NOMO-1 treated with dmso at 0.1 percent for 144 hours (cell line): ENCODE results near the gene ICAM5.
A peak's percentile ranks its signal among the peaks of the same experiment; 100 is the strongest.
"Not testable (repeated sequence)": the region's sequence is repeated elsewhere in the genome, so short reads cannot be mapped to it uniquely, and the experiment has no call there.

Experiments used
- DNase-seq: peaks from one replicate; lab custom pipeline; 2025; ENCODE audit not compliant: unreplicated experiment; lab: John Stamatoyannopoulos, UW

The ICAM5 gene, protein sequence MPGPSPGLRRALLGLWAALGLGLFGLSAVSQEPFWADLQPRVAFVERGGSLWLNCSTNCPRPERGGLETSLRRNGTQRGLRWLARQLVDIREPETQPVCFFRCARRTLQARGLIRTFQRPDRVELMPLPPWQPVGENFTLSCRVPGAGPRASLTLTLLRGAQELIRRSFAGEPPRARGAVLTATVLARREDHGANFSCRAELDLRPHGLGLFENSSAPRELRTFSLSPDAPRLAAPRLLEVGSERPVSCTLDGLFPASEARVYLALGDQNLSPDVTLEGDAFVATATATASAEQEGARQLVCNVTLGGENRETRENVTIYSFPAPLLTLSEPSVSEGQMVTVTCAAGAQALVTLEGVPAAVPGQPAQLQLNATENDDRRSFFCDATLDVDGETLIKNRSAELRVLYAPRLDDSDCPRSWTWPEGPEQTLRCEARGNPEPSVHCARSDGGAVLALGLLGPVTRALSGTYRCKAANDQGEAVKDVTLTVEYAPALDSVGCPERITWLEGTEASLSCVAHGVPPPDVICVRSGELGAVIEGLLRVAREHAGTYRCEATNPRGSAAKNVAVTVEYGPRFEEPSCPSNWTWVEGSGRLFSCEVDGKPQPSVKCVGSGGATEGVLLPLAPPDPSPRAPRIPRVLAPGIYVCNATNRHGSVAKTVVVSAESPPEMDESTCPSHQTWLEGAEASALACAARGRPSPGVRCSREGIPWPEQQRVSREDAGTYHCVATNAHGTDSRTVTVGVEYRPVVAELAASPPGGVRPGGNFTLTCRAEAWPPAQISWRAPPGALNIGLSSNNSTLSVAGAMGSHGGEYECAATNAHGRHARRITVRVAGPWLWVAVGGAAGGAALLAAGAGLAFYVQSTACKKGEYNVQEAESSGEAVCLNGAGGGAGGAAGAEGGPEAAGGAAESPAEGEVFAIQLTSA

DNA sequence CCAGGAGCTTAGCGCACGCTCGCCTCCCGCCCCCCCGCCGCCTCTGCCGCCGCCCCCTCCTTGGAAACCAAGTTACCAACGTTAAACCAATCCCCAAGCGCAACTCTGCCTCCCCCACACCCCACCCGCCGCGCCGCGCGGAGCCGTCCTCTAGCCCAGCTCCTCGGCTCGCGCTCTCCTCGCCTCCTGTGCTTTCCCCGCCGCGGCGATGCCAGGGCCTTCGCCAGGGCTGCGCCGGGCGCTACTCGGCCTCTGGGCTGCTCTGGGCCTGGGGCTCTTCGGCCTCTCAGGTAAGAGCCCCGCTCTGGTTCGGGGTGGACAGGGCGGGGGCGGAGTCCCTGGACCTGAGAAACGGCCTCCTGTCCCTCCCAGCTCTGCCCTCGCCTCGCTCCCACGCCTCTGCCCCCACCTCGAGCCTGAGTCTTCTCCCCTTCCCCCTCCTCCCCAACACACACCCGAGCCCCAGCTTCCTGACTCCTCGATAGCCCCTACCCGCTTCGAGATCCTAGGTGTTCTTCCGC lies at the start of gene ICAM5:
TSS of gene ICAM5 (plus strand) at position 117 of the 521 bp plus-strand sequence. CDS start at position 209, 92 bp downstream.
- DNase-seq, result no peak

DNA sequence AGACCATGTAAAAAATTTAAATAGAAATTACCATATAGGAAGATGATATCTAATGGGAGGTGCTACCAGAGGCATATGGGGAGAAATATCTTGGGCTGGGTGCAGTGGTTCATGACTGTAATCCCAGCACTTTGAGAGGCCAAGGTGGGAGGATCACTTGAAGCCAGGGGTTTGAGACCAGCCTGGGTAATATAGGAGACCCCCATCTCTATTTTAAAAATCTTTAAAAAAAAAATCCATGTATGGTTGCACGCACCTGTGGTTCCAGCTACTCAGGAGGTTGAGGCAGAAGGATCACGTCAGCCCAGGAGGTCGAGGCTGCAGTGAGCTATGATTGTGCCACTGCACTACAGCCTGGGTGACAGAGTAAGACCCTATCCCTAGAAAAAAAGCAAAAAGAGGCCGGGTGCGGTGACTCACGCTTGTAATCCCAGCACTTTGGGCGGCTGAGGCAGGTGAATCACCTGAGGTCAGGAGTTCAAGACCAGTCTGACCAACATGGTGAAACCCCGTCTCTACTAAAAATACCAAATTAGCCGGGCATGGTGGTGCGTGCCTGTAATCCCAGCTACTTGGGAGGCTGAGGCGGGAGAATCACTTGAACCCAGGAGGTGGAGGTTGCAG lies 47.8 kb upstream of the ICAM5 start:
- DNase-seq, result not testable (repeated sequence)

DNA sequence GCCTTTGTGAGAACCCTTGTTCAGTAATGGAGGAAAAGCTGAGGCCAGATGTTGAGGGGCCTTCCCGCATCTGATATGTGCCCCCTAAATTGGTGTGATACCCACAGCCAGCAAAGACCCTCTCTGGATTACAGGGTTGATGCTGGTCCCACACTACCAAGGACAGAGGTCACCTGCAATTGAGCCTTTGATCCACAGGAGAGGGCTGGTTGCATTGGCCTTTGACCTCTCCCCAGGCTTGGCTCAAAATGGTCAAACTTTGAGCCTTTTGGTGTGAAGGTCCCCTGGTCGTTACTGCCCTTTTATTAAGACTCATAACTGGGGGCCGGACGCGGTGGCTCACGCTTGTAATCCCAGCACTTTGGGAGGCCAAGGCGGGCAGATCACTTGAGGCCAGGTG lies 46.1 kb upstream of the ICAM5 start:
- DNase-seq, result no peak

DNA sequence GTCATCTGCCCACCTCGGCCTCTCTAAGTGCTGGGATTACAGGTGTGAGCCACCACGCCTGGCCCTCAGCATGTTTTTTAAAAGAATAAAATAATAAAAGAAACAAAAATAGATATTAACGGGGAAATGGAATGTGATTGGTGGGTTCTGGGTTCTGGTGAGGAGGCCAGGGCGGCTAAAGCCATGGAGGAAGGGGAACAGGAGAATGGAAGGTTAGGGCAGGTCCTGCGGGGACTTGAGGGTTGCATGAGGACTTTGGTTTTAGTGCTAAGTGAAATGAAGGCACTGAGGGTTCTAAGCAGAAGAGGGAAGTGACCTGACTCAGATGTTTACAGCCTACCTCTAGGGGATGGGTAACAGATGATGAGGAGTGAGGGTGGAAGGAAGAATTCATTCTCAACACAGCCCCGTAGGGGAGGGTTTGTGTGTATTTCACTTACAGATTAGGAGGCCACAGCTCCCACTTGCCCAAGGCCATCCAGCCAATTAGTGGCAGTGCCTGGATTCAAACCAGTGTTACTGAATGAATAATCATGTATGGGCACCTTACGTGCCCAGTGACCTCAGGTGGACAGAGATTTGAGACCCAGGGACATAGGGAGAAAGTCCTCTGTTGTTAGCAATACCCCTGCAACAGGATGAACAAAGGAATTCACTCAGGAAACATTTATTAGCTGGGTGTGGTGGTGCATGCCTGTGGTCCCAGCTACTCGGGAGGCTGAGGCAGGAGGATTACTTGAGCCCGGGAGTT lies 44.4 kb upstream of the ICAM5 start:
- no peak for DNase-seq

DNA sequence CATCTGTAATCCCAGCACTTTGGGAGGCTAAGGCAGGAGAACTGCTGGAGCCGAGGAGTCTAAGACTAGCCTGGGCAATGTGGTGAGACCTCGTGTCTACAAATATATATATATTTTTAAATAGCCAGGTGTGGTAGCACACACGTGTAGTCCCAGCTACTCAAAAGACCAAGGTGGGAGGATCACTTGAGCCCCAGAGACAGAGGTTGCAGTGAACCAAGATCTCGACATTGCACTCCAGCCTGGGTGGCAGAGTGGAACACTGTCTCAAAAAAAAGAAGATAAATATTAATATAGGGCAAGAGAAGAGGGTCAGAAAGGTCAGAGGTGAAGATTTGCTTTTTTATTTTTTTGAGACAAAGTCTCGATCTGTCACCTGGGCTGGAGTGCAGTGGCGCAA lies 43.2 kb upstream of the ICAM5 start:
- no peak for DNase-seq

DNA sequence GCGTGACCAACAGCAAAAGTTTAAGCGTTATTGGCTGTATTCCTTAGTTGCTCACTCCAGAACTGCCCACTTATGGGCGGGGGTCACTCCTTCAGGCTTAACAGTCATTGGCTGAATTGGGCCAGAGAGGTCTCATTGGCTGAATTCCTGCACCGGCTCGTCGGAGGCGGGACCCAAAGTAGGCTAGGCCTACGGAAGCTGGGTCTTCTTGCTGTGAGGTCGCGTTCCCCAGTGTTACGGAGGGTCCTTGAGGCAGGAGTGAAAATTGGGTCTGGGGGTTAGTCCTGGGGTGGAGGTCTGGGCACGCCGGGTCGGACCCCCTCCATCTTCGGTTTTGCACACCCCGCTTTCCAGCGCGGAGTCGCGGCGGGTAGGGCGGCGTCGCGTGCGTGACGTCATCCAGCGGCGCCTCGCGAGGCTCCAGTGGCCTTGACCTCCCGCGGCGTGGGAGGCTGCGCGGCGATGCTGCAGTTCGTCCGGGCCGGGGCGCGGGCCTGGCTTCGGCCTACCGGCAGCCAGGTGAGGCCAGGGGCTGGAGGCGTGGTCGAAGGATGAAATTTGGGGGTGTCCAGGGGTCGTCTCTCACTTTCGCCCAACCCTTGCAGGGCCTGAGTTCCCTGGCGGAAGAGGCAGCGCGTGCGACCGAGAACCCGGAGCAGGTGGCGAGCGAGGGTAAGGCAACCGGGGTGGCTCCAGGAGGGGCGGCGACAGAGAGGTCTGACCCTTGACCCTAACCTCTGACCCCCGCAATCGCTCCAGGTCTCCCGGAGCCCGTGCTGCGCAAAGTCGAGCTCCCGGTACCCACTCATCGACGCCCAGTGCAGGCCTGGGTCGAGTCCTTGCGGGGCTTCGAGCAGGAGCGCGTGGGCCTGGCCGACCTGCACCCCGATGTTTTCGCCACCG lies 37.7 kb upstream of the ICAM5 start, which contains the start of gene MRPL4:
TSS of gene MRPL4 (plus strand) at position 423 of the 903 bp plus-strand sequence. CDS start at position 463, 40 bp downstream.
- peak; percentile 97 for DNase-seq

DNA sequence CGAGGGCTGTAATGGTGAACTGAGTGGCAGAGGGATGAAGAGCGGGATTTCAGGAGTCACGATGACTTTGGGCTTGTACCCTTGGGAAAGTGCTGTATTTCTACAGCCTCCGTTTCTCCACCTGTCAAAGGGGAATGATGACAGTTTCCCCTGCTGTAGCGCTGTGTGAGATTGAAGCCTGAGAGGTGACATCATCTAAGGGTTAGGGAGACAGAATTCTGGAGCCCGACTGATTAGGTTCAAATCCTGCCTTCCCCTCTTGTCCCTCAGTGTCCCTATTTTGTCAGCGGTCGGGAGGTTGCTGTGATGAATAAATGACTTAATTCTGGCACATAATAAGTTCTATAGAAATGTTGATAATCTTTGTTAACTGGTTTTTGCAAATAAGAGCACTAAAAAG lies 37.0 kb upstream of the ICAM5 start:
- DNase-seq, result no peak

DNA sequence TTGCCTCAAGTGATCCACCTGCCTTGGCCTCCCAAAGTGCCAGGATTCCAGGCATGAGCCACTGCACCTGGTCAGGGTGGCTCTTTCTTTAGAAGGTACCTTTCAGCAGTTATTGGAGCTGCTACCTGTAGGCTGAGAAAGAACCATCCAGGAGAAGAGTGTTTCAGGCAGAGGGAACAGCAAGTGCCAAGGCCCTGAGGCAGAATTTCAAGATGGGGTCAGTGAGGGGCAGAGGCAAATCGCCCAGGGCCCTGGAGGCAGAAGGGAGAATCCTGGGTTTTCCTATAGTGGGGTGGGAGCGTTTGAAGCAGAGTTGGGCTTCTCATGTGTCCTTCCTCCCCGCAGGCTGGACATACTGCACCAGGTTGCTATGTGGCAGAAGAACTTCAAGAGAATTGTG lies 35.5 kb upstream of the ICAM5 start:
- no peak for DNase-seq

DNA sequence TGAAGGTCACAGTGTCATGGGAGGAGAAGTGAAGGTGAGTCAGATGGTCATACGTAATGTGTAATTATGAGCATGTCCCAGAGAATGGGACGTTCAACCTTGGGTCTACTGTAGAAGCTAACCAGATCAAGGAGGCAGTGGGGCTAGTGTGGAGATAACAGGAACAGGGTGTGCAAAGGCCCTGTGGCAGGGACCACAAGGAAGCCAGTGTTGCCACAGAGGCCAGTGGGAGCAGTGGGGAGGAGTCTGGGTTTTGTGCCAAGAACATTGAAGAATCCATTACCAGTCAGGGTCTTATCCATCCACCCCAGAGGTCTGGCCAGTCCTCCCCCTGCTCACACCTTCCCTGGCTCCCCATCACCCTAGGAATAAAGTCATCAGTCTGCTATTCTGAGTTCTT lies 34.4 kb upstream of the ICAM5 start:
- no peak for DNase-seq

DNA sequence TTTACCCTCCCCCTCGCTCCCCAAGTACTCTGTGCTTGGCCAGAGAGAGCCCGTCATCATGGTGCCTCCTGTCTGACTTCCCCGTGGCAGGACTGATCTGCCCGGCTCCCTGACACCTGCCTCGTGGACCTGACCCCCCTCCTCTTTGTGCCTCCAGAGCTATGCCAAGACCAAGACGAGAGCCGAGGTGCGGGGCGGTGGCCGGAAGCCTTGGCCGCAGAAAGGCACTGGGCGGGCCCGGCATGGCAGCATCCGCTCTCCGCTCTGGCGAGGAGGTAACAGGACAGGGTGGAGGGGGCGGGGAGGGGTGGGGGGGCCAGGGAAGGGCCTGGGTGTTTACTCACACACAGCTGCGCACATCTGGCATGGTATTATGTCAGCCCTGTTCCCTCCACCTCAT lies 33.2 kb upstream of the ICAM5 start:
- DNase-seq, result no peak

DNA sequence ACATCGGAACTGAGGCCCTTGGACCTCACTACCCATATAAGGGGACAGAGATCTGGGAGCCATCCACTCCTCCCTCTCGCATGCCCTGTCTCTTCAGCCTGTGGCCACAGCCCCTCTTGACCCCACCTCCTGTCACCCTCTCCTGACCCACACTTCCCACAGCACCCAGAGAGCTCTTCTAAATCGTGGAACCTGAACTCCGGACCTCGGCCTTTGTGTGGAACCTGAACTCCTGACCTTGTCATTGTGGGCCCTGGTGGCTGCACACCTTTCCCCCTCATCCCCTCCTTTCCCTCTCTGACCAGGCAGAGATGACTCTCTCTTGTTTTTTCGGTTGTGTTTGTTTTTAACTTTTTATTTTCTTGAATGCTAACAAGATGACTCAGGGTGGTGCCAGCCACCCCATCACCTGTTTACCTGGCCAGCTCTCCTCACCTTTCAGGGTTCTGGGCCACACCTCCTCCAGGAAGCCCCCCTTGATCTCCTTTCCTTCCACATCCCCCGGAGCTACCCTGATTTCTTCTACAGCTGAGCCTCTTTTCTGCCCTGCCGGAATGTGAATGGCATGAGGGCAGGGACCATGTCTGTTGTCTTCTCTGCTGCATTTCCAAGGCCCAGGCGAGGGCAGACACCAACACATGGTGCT lies 32.7 kb upstream of the ICAM5 start:
- DNase-seq, result no peak

DNA sequence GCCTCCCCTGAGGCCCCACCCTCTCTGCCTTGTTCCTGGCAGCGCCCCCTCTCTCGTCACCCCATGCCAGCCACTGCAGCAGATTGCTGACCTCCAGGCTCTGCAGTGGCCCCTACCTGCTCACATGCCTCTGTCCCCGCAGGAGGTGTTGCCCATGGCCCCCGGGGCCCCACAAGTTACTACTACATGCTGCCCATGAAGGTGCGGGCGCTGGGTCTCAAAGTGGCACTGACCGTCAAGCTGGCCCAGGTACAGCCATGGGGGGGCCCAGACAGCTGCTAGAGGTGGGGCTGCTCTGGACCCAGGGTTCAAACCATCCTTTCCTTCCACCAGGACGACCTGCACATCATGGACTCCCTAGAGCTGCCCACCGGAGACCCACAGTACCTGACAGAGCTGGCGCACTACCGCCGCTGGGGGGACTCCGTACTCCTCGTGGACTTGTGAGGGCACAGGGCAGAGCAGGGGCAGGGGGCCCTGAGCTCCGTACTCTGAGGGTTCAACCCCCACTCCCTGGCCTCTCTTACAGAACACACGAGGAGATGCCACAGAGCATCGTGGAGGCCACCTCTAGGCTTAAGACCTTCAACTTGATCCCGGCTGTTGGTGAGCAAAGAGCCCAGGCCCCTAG lies 31.6 kb upstream of the ICAM5 start:
- no peak for DNase-seq

DNA sequence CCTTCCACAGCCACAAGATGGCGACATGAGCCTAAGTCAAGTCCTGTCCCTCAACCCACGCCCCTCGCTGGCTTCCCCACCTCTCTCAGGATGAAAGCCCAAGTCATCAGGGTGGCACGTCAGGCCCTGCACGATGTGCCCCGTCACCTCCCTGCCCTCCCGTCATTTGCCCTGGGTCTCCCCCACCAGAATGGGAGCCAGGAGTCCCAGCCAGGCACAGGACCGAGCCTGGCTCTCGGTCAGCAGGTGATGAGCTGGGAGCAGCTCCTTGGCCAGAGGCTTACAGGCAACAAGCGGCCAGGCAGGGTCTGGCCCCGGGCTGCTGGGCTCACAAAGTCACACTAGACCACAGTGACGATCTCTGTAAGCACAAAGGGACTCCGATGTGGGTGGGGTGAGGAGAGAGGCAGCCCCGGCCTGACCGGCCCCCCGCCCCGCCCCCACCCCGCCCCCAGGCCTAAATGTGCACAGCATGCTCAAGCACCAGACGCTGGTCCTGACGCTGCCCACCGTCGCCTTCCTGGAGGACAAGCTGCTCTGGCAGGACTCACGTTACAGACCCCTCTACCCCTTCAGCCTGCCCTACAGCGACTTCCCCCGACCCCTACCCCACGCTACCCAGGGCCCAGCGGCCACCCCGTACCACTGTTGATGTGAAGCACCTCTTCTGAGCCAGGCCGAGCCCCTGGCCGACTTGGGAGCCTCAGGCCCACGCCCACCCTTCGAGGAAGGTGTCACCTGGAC lies 30.4 kb upstream of the ICAM5 start:
- peak; percentile 62 for DNase-seq

DNA sequence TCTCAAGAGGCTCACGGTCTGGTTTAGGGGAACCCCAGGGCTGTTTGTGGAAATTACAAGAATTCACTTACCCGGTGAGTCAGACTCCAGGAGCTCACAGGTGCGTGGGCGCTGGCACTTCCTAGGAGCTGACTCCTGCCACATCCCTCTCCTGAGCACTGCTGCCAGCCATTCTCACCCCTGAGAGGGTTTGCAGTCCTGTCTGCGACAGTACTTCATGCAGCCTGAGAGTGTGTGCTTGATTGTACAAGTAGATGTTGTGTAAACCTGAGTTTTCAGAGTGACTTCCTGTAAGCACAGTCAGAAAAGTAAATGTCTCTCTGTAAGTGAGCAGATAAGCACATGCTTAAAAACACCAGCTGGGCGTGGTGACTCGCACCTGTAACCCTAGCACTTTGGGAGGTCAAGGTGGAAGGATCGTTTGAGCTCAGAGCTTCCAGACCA lies 29.6 kb upstream of the ICAM5 start:
- DNase-seq, result no peak

DNA sequence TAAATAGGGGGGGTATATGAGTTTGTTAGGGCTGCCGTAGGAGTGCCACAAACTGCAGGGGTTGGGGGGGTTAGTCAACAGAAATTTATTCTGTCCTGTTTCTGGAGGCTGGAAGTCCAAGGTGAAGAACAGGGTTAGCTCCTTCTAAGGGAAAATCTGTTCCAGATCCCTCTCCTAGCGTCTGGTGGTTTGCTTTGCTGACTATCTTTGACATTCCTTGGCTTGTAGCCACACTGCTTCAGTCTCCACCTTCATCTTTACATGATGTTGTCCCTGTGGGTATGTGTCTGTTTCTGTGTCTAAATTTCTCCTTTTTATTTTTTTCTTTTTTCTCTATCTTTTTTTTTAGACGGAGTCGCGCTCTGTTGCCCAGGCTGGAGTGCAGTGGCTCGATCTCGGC lies 27.0 kb upstream of the ICAM5 start:
- no peak for DNase-seq

DNA sequence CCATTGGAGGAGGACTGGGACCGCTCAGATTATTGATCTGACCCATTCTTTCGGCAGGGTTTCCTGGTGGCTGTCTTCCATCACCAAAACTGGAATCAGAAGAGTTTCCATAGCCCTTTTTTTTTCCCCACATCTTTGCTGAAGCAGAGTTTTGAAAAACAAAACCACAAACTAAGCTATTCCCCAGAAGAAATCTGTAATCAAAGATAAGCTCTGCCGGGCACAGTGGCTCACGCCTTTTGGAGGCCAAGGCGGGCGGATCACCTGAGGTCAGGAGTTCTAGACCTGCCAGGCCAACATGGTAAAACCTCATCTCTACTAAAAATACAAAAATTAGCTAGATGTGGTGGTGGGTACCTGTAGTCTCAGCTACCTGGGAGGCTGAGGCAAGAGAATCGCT lies 23.0 kb upstream of the ICAM5 start:
- DNase-seq, result no peak

DNA sequence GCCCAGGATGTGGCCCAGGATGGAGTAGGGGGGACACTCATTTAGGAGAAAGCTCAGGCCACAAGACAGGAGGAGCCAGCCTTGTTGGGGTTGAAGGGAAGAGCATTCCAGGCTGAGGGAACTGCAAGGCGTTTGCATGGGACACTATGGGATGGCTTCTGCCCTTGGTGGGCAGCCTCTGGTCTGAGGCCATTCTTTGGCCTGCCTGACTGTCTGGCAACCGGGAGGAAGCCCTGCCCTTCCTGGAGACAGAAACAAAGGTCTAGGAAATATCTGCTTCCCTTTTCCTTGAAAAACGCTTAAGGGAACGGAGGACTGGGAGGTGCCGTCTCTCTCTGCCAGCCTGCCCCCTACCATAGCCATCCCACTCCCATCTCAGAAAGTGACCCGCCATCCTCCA lies 21.7 kb upstream of the ICAM5 start:
- no peak for DNase-seq
